Gastrocnemius medialis (tissue), 4 donors: ENCODE data around the gene TSHZ3. TPM values are rescaled to one million over a fixed set of nuclear protein-coding genes. Genes with fewer than 3 reads are reported as not detected.

Experiments used
- ATAC-seq, 2 donors: fragments of 150-250 bp; one replicate each; pipeline ENCODE4 v1.9.1; 2016
- DNase-seq, 2 donors: peaks; one replicate each; pipeline ENCODE4 v3.0.0-alpha.2; 2019
- H3K27ac ChIP-seq, 4 donors: fragments of 200-600 bp; sonication (generic); 1 replicate in 1 of 4; 2 replicates in 3 of 4; pipeline ENCODE4 v1.5.1; 2016 to 2018; ENCODE audit warnings: mild to moderate bottlenecking in 2 of 4, moderate library complexity in 1 of 4
- H3K27me3 ChIP-seq, 3 donors: fragments of 200-600 bp; sonication (generic) in 2 of 3; 1 replicate in 1 of 3; 2 replicates in 2 of 3; pipeline versions ENCODE4 v1.5.1 to v1.6.0; 2016 to 2019; ENCODE audit warnings: mild to moderate bottlenecking in 1 of 3, moderate library complexity in 1 of 3
- H3K36me3 ChIP-seq, 2 donors: fragments of 200-600 bp; sonication (generic) in 1 of 2; one replicate each; pipeline ENCODE4 v1.5.1; 2017 to 2018
- H3K4me1 ChIP-seq, 2 donors: fragments of 200-600 bp; sonication (generic) in 1 of 2; one replicate each; pipeline ENCODE4 v1.5.1; 2016 to 2017; ENCODE audit warnings: mild to moderate bottlenecking in 2 of 2
- H3K4me3 ChIP-seq, 4 donors: fragments of 200-600 bp; sonication (generic) in 3 of 4; 1 replicate in 1 of 4; 2 replicates in 3 of 4; pipeline ENCODE4 v1.5.1; 2016 to 2019; ENCODE audit warnings: mild to moderate bottlenecking in 2 of 4
- H3K9me3 ChIP-seq, 3 donors: fragments of 200-600 bp; sonication (generic) in 2 of 3; 1 replicate in 1 of 3; 2 replicates in 2 of 3; pipeline ENCODE4 v1.5.1; 2016 to 2019
- CTCF ChIP-seq, 5 experiments: fragments of 450-650 bp in 3 of 5; fragments of 200-600 bp in 2 of 5; sonication (generic) in 2 of 5; IDR thresholded peaks in 4 of 5; conservative IDR thresholded peaks in 1 of 5; 1 replicate in 4 of 5; 2 replicates in 1 of 5; pipeline ENCODE4 v1.5.1; 2016 to 2019; ENCODE audit warnings: antibody characterized with exemption in 5 of 5, mild to moderate bottlenecking in 3 of 5, moderate library complexity in 3 of 5
- POLR2A ChIP-seq, 2 donors: fragments of 450-650 bp; IDR thresholded peaks; one replicate each; pipeline ENCODE4 v1.6.1; 2017; ENCODE audit warnings: antibody characterized with exemption in 2 of 2, mild to moderate bottlenecking in 2 of 2, moderate library complexity in 2 of 2
- in situ Hi-C, 4 donors: fragments of 200-750 bp; cut with MboI; loops; one replicate each; pipeline versions ENCODE4 v1.15.0 to v1.8.0; 2017; ENCODE audit warnings: low sequenced_read_pairs in 4 of 4
- intact Hi-C: fragments of 100-400 bp; cut with DNase I; formaldehyde crosslinking; loops from one replicate; pipeline ENCODE4 v1.15.1; 2023; ENCODE audit warnings: low total_unique reads
- total RNA-seq, 4 donors: library from RNA; depleted of rRNA; stranded (reverse); fragments of >200 nt; gene quantifications; one replicate each; pipeline versions ENCODE4 v1.1.0 to v1.2.3, GENCODE V29; 2016

Gene TSHZ3
- total RNA-seq, 4 donors from 2014 or later = 1.6 to 2.3 (median 1.9) TPM

GRCh38 chr19:31275068-31275334 lies 74.2 kb downstream of the TSHZ3 start:
- H3K27ac ChIP-seq = no peak overlapping the region
- H3K27me3 ChIP-seq = no peaks in the 10 kb centered on the region
- no peaks in the 10 kb centered on the region for H3K4me1 ChIP-seq
- no peaks in the 10 kb centered on the region for H3K9me3 ChIP-seq
- DNase-seq = no peak
- in situ Hi-C loops (no loop called here), intact Hi-C loops (no loop called here)
- H3K36me3 ChIP-seq = no peaks in the 10 kb centered on the region
- ATAC-seq = no peak
- no peak overlapping the region for H3K4me3 ChIP-seq
- TF ChIP-seq POLR2A (IDR thresholded peaks at IDR 0.05) = no peak
- TF ChIP-seq CTCF (IDR thresholded peaks at IDR 0.05 in 4 of 5, conservative IDR thresholded peaks at IDR 0.05 in 1 of 5) = no peak

- in situ Hi-C loops = no loop called here
These were observed 74.8 kb downstream of the TSHZ3 start for GRCh38 chr19:31274251-31275067.

GRCh38 chr19:31272583-31273106 lies 76.6 kb downstream of the TSHZ3 start:
- no peaks in the 10 kb centered on the region for H3K9me3 ChIP-seq
- no peak for DNase-seq
- intact Hi-C loops = no loop called here
- ATAC-seq = no peak
- no peak overlapping the region for H3K4me3 ChIP-seq
- TF ChIP-seq POLR2A (IDR thresholded peaks at IDR 0.05) (no peak), CTCF (IDR thresholded peaks at IDR 0.05 in 4 of 5, conservative IDR thresholded peaks at IDR 0.05 in 1 of 5) (no peak)
- in situ Hi-C loops = no loop called here
- H3K27me3 ChIP-seq = no peaks in the 10 kb centered on the region
- no peaks in the 10 kb centered on the region for H3K4me1 ChIP-seq
- no peaks in the 10 kb centered on the region for H3K36me3 ChIP-seq
- no peak overlapping the region for H3K27ac ChIP-seq

More at GRCh38 chr19:31274251-31275067, 74.8 kb downstream of the TSHZ3 start:
- Histone ChIP-seq H3K36me3 (no peaks in the 10 kb centered on the region), H3K27me3 (no peaks in the 10 kb centered on the region), H3K27ac (no peak overlapping the region), H3K4me3 (no peak overlapping the region), H3K9me3 (no peaks in the 10 kb centered on the region), H3K4me1 (no peaks in the 10 kb centered on the region)
- ATAC-seq = no peak
- TF ChIP-seq CTCF (IDR thresholded peaks at IDR 0.05 in 4 of 5, conservative IDR thresholded peaks at IDR 0.05 in 1 of 5) (no peak), POLR2A (IDR thresholded peaks at IDR 0.05) (no peak)
- DNase-seq = no peak
- intact Hi-C loops = no loop called here

GRCh38 chr19:31271306-31271911 lies 77.8 kb downstream of the TSHZ3 start:
- no peak overlapping the region for H3K4me3 ChIP-seq

More at GRCh38 chr19:31271306-31271911, 77.8 kb downstream of the TSHZ3 start:
- Histone ChIP-seq H3K27ac (no peak overlapping the region), H3K27me3 (no peaks in the 10 kb centered on the region), H3K9me3 (no peaks in the 10 kb centered on the region), H3K36me3 (no peaks in the 10 kb centered on the region), H3K4me1 (no peaks in the 10 kb centered on the region)
- ATAC-seq (no peak), DNase-seq (no peak)
- intact Hi-C loops = no loop called here
- in situ Hi-C loops = no loop called here
- TF ChIP-seq POLR2A (IDR thresholded peaks at IDR 0.05) = no peak
- no peak for TF ChIP-seq CTCF (IDR thresholded peaks at IDR 0.05 in 4 of 5, conservative IDR thresholded peaks at IDR 0.05 in 1 of 5)
